Neuronal stem cell (in vitro differentiated cells): ENCODE measurements around the gene KRT7.

Experiments used
- DNase-seq: peaks from one replicate; pipeline ENCODE4 v3.0.0-alpha.2; 2013; ENCODE audit warnings: low spot score
- H2AFZ ChIP-seq: one replicate; pipeline ENCODE4 v1.6.1; 2013; ENCODE audit warnings: mild to moderate bottlenecking, low read length, inconsistent platforms
- H2AK5ac ChIP-seq: 2 replicates; pipeline ENCODE4 v1.6.1; 2013; ENCODE audit warnings: low read depth, mild to moderate bottlenecking, inconsistent platforms, low read length, moderate library complexity, mixed read lengths
- H2BK120ac ChIP-seq: 2 replicates; pipeline ENCODE4 v1.6.1; 2013; ENCODE audit warnings: low read depth, mild to moderate bottlenecking, inconsistent platforms, low read length, moderate library complexity, mixed read lengths
- H2BK12ac ChIP-seq: one replicate; pipeline ENCODE4 v1.6.1; 2013; ENCODE audit warnings: low read length, inconsistent platforms
- H2BK15ac ChIP-seq: 2 replicates; pipeline ENCODE4 v1.6.1; 2013; ENCODE audit warnings: mild to moderate bottlenecking, low read length, inconsistent platforms, mixed read lengths
- H2BK5ac ChIP-seq: one replicate; pipeline ENCODE4 v1.6.1; 2013; ENCODE audit warnings: inconsistent platforms, mild to moderate bottlenecking, low read length, moderate library complexity
- H3K14ac ChIP-seq: one replicate; pipeline ENCODE4 v1.6.1; 2013; ENCODE audit warnings: low read length, inconsistent platforms
- H3K18ac ChIP-seq: 2 replicates; pipeline ENCODE4 v1.6.1; 2013; ENCODE audit warnings: low read length, inconsistent platforms
- H3K23ac ChIP-seq: 2 replicates; pipeline ENCODE4 v1.6.1; 2013; ENCODE audit warnings: low read depth, mild to moderate bottlenecking, mixed read lengths, low read length, inconsistent platforms; ENCODE audit not compliant: poor library complexity
- H3K27ac ChIP-seq: replicated peaks from 3 replicates; pipeline ENCODE4 v1.5.1; 2013; ENCODE audit warnings: low read length, inconsistent platforms
- H3K27me3 ChIP-seq, 3 experiments: 2 replicates each; pipeline ENCODE4 v1.6.1; 2013; ENCODE audit warnings: low read length in 3 of 3, mild to moderate bottlenecking in 2 of 3, inconsistent platforms in 1 of 3, low read depth in 1 of 3, mixed read lengths in 1 of 3, moderate library complexity in 1 of 3; ENCODE audit not compliant: control insufficient read depth in 3 of 3, insufficient read depth in 3 of 3
- H3K36me3 ChIP-seq, 2 donors: replicated peaks in 1 of 2; 2 replicates each; pipeline ENCODE4 v1.6.1; 2013; ENCODE audit warnings: low read length in 2 of 2; ENCODE audit not compliant: control insufficient read depth in 2 of 2, insufficient read depth in 2 of 2
- H3K4ac ChIP-seq: 2 replicates; pipeline ENCODE4 v1.6.1; 2013; ENCODE audit warnings: inconsistent platforms, mild to moderate bottlenecking, low read length, moderate library complexity
- H3K4me1 ChIP-seq, 2 donors: 1 replicate in 1 of 2; 2 replicates in 1 of 2; pipeline ENCODE4 v1.6.1; 2013; ENCODE audit warnings: low read length in 2 of 2, low read depth in 1 of 2; ENCODE audit not compliant: control insufficient read depth in 2 of 2, insufficient read depth in 1 of 2
- H3K4me2 ChIP-seq: one replicate; pipeline ENCODE4 v1.6.1; 2013; ENCODE audit warnings: mild to moderate bottlenecking, low read length, inconsistent platforms; ENCODE audit not compliant: insufficient read depth, poor library complexity, severe bottlenecking
- H3K4me3 ChIP-seq, 2 donors: 2 replicates each; pipeline ENCODE4 v1.5.1; 2013; ENCODE audit warnings: low read length in 2 of 2, mild to moderate bottlenecking in 2 of 2, inconsistent platforms in 1 of 2, moderate library complexity in 1 of 2
- H3K79me1 ChIP-seq: one replicate; pipeline ENCODE4 v1.6.1; 2013; ENCODE audit warnings: low read depth, mild to moderate bottlenecking, inconsistent platforms, low read length, moderate library complexity
- H3K9ac ChIP-seq: one replicate; pipeline ENCODE4 v1.6.1; 2013; ENCODE audit warnings: mild to moderate bottlenecking, low read depth, low read length, inconsistent platforms; ENCODE audit not compliant: poor library complexity
- H3K9me3 ChIP-seq, 2 donors: replicated peaks in 1 of 2; 2 replicates each; pipeline versions ENCODE3 to v1.6.1; 2013; ENCODE audit warnings: low read length in 2 of 2, mild to moderate bottlenecking in 2 of 2, inconsistent platforms in 1 of 2, low read depth in 1 of 2, mixed read lengths in 1 of 2, moderate library complexity in 1 of 2; ENCODE audit not compliant: control insufficient read depth in 2 of 2, insufficient read depth in 1 of 2
- H4K8ac ChIP-seq: one replicate; pipeline ENCODE4 v1.6.1; 2013; ENCODE audit warnings: low read depth, mild to moderate bottlenecking, inconsistent platforms, low read length, moderate library complexity
- H4K91ac ChIP-seq: one replicate; pipeline ENCODE4 v1.6.1; 2013; ENCODE audit warnings: low read length, low read depth, mild to moderate bottlenecking, inconsistent platforms; ENCODE audit not compliant: poor library complexity
- WGBS, 2 donors: extraction: QIAGEN DNeasy Blood & Tissue Kit; methylation state at CpG; one replicate each; pipeline ENCODE4 v1.1.7; 2013; ENCODE audit warnings: missing lambda C conversion rate in 2 of 2, mixed read lengths in 1 of 2; ENCODE audit not compliant: insufficient read length in 2 of 2, insufficient replicate concordance in 1 of 2; ENCODE audit errors: extremely low coverage in 2 of 2; 5-methylcytosine and 5-hydroxymethylcytosine counted together

The KRT7 gene

GRCh38 chr12:52216807-52217206 lies 16.2 kb upstream of the KRT7 start:
- Histone ChIP-seq H3K9ac (peak overlapping the region; percentile 9), H4K8ac (no peak overlapping the region), H2AFZ (no peak overlapping the region), H3K4me2 (no peak overlapping the region), H3K27ac (no peak overlapping the region), H3K18ac (no peak overlapping the region), H4K91ac (no peak overlapping the region), H3K14ac (no peak overlapping the region), H3K79me1 (no peaks in the 10 kb centered on the region), H3K27me3 (peaks cover 0 to 2% (median 0%) of the 10 kb centered on the region in 3 experiments), H2BK12ac (no peak overlapping the region), H3K4me1 (peaks cover 0 to 3% of the 10 kb centered on the region in 2 donors), H2BK120ac (no peak overlapping the region), H3K4ac (no peak overlapping the region), H3K36me3 (no peaks in the 10 kb centered on the region), H3K4me3 (no peak overlapping the region), H3K23ac (no peak overlapping the region), H2BK15ac (no peak overlapping the region), H2AK5ac (no peak overlapping the region), H2BK5ac (no peak overlapping the region), H3K9me3 (peaks cover 0 to 2% of the 10 kb centered on the region in 2 donors)
- DNase-seq: no peak
- WGBS, 2 donors: no CpG with 5 or more reads among the region's 1 CpG

DNA sequence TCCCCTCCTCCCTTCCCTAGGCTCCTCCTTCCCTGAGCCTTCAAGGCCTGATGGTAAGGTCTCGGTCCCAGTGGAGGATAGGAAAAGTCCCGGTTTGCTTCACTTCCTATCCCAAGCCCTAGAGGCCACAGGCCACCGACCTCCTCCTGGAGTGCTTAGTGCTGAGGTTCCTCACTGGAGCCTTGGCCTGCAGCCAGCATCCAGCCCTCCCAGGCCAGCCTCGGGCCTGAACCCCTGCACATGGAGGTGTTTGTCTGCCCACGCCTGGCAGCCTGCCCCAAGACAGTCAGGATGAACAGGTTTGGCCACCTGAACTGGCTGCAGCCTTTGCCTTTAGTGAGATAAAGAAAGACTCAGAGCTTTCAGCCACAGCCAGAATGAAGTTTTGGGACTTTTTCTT lies 15.8 kb upstream of the KRT7 start:
- Histone ChIP-seq H3K4me1 (peaks cover 0 to 3% of the 10 kb centered on the region in 2 donors), H3K4me3 (no peak overlapping the region), H2BK15ac (no peak overlapping the region), H3K79me1 (no peaks in the 10 kb centered on the region), H2AK5ac (no peak overlapping the region), H3K27ac (no peak overlapping the region), H3K27me3 (peaks cover 0 to 3% (median 0%) of the 10 kb centered on the region in 3 experiments), H3K9ac (peak overlapping the region; percentile 9), H3K18ac (no peak overlapping the region), H3K4me2 (no peak overlapping the region), H3K23ac (peak overlapping the region; percentile 46), H3K9me3 (peaks cover 0 to 2% of the 10 kb centered on the region in 2 donors), H2AFZ (no peak overlapping the region), H2BK12ac (no peak overlapping the region), H4K91ac (no peak overlapping the region), H4K8ac (no peak overlapping the region), H3K36me3 (no peaks in the 10 kb centered on the region), H3K4ac (no peak overlapping the region), H2BK5ac (no peak overlapping the region), H3K14ac (peak overlapping the region; percentile 11), H2BK120ac (no peak overlapping the region)
- no CpG with 5 or more reads among the region's 5 CpGs for WGBS, 2 donors
- no peak for DNase-seq

GRCh38 chr12:52218001-52218400 lies 15.0 kb upstream of the KRT7 start:
- no peak overlapping the region for H3K18ac ChIP-seq
- no peak overlapping the region for H3K4ac ChIP-seq
- no peak overlapping the region for H2BK15ac ChIP-seq
- H2BK12ac ChIP-seq: no peak overlapping the region
- H3K4me1 ChIP-seq: peaks cover 0 to 3% of the 10 kb centered on the region in 2 donors
- no peak overlapping the region for H4K91ac ChIP-seq
- no peak overlapping the region for H2BK5ac ChIP-seq
- no peaks in the 10 kb centered on the region for H3K36me3 ChIP-seq
- no peak overlapping the region for H3K23ac ChIP-seq
- H2AK5ac ChIP-seq: no peak overlapping the region
- H3K14ac ChIP-seq: no peak overlapping the region
- H2AFZ ChIP-seq: no peak overlapping the region
- H3K4me3 ChIP-seq: no peak overlapping the region
- H3K27ac ChIP-seq: no peak overlapping the region
- H3K9me3 ChIP-seq: peaks cover 0 to 2% of the 10 kb centered on the region in 2 donors
- no CpG with 5 or more reads among the region's 4 CpGs for WGBS, 2 donors
- no peak overlapping the region for H4K8ac ChIP-seq
- H3K4me2 ChIP-seq: no peak overlapping the region
- H3K9ac ChIP-seq: no peak overlapping the region
- no peak for DNase-seq
- H2BK120ac ChIP-seq: no peak overlapping the region
- peaks cover 0 to 3% (median 0%) of the 10 kb centered on the region in 3 experiments for H3K27me3 ChIP-seq
- no peaks in the 10 kb centered on the region for H3K79me1 ChIP-seq

- no peaks in the 10 kb centered on the region for H3K4me1 ChIP-seq
- no peaks in the 10 kb centered on the region for H3K36me3 ChIP-seq
- no peak overlapping the region for H3K18ac ChIP-seq
- H3K4me3 ChIP-seq: no peak overlapping the region
- no peak overlapping the region for H3K4ac ChIP-seq
- no peak overlapping the region for H3K23ac ChIP-seq
- H2BK12ac ChIP-seq: no peak overlapping the region
- no peak overlapping the region for H2BK15ac ChIP-seq
- H2BK120ac ChIP-seq: no peak overlapping the region
- H3K79me1 ChIP-seq: no peaks in the 10 kb centered on the region
- H3K4me2 ChIP-seq: no peak overlapping the region
- no peak overlapping the region for H4K91ac ChIP-seq
- H2BK5ac ChIP-seq: no peak overlapping the region
- H3K9ac ChIP-seq: no peak overlapping the region
- no peak overlapping the region for H2AFZ ChIP-seq
- peaks cover 0 to 3% (median 0%) of the 10 kb centered on the region in 3 experiments for H3K27me3 ChIP-seq
- no peak overlapping the region for H2AK5ac ChIP-seq
- no peak overlapping the region for H3K14ac ChIP-seq
- H3K27ac ChIP-seq: no peak overlapping the region
- no peak for DNase-seq
- no peak overlapping the region for H4K8ac ChIP-seq
- no peaks in the 10 kb centered on the region for H3K9me3 ChIP-seq
- WGBS, 2 donors: no CpG with 5 or more reads among the region's 3 CpGs
These were observed 12.6 kb upstream of the KRT7 start for GRCh38 chr12:52220477-52220876.
